ENCODE results near the gene HIPK3.
"Not testable (repeated sequence)": the region's sequence is repeated elsewhere in the genome, so short reads cannot be mapped to it uniquely, and the experiment has no call there.

Gene HIPK3

GRCh38 chr11:33257160-33257896, at the start of gene HIPK3:
TSS of gene HIPK3 (plus strand) at chr11:33257381.
- H3K4me3 ChIP-seq (ENCODE audit: low read length): peak within 1 kb of the TSS; percentile 93
- no peak for TF ChIP-seq ZNF274 (IDR thresholded peaks at IDR 0.05; ENCODE audit: low read depth, low read length)

- TF ChIP-seq ZNF274 (IDR thresholded peaks at IDR 0.05; ENCODE audit: low read depth, low read length): no peak
These were observed 49.7 kb upstream of the HIPK3 start for GRCh38 chr11:33207408-33207985.

GRCh38 chr11:33208150-33208549, 49.0 kb upstream of the HIPK3 start:
- no peak overlapping the region for H3K4me3 ChIP-seq (ENCODE audit: low read length)
- TF ChIP-seq ZNF274 (IDR thresholded peaks at IDR 0.05; ENCODE audit: low read depth, low read length): no peak

More at GRCh38 chr11:33207408-33207985, 49.7 kb upstream of the HIPK3 start:
- no peak overlapping the region for H3K4me3 ChIP-seq (ENCODE audit: low read length)

GRCh38 chr11:33211153-33211552, 46.0 kb upstream of the HIPK3 start:
- no peak for TF ChIP-seq ZNF274 (IDR thresholded peaks at IDR 0.05; ENCODE audit: low read depth, low read length)
- H3K4me3 ChIP-seq (ENCODE audit: low read length): no peak overlapping the region

GRCh38 chr11:33211580-33211979, 45.6 kb upstream of the HIPK3 start:
- H3K4me3 ChIP-seq (ENCODE audit: low read length): no peak overlapping the region
- TF ChIP-seq ZNF274 (IDR thresholded peaks at IDR 0.05; ENCODE audit: low read depth, low read length): no peak

GRCh38 chr11:33214187-33214586, 43.0 kb upstream of the HIPK3 start:
- no peak for TF ChIP-seq ZNF274 (IDR thresholded peaks at IDR 0.05; ENCODE audit: low read depth, low read length)
- H3K4me3 ChIP-seq (ENCODE audit: low read length): no peak overlapping the region

- no peak for TF ChIP-seq ZNF274 (IDR thresholded peaks at IDR 0.05; ENCODE audit: low read depth, low read length)
- no peak overlapping the region for H3K4me3 ChIP-seq (ENCODE audit: low read length)
These were observed 42.4 kb upstream of the HIPK3 start for GRCh38 chr11:33214767-33215166.

GRCh38 chr11:33216676-33217075, 40.5 kb upstream of the HIPK3 start:
- H3K4me3 ChIP-seq (ENCODE audit: low read length): not testable (repeated sequence)

- no peak overlapping the region for H3K4me3 ChIP-seq (ENCODE audit: low read length)
- TF ChIP-seq ZNF274 (IDR thresholded peaks at IDR 0.05; ENCODE audit: low read depth, low read length): no peak
These were observed 35.0 kb upstream of the HIPK3 start for GRCh38 chr11:33222052-33222750.

GRCh38 chr11:33225371-33225770, 31.8 kb upstream of the HIPK3 start:
- no peak for TF ChIP-seq ZNF274 (IDR thresholded peaks at IDR 0.05; ENCODE audit: low read depth, low read length)
- no peak overlapping the region for H3K4me3 ChIP-seq (ENCODE audit: low read length)

- H3K4me3 ChIP-seq (ENCODE audit: low read length): no peak overlapping the region
- no peak for TF ChIP-seq ZNF274 (IDR thresholded peaks at IDR 0.05; ENCODE audit: low read depth, low read length)
These were observed 29.5 kb upstream of the HIPK3 start for GRCh38 chr11:33227578-33228261.

GRCh38 chr11:33234397-33235190, 22.6 kb upstream of the HIPK3 start:
- TF ChIP-seq ZNF274 (IDR thresholded peaks at IDR 0.05; ENCODE audit: low read depth, low read length): no peak
- no peak overlapping the region for H3K4me3 ChIP-seq (ENCODE audit: low read length)

- no peak for TF ChIP-seq ZNF274 (IDR thresholded peaks at IDR 0.05; ENCODE audit: low read depth, low read length)
- no peak overlapping the region for H3K4me3 ChIP-seq (ENCODE audit: low read length)
These were observed 20.1 kb upstream of the HIPK3 start for GRCh38 chr11:33237039-33237597.
